ENCODE results near the gene RNF215.

RNF215 gene

DNA sequence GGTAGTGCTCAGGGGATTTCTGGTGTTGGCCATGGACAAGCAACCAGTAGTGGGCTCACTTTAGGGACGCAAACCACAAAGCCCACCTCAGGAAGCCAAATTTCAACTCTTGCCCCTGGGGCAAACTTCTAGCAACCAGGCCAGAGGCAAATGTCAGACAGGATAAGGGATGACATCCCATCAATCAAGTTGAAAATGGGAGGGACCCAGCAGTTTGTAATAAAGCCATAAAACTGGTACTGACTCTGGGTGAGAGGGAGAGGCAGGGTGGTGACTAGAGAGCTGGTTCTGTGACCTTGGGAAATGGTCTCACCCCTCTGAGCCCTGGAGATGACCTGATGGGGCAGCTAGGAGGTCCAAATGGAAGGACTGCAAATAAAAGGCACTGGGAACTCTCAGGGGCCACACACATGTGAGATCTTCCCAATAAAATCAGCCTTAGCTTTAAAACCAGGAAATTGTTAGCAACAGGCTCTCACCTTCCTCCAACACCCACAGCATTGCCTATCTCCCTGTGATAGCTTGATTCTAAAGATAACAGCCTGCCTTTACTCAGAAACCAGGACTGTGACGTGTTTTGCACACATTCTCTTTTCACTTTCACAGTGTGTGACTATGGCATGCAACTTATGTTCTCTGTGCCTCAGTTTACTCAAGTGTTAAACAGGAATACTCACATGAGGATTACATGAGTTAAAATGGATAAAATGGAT, 54.1 kb downstream of the RNF215 start:
- H3K27ac Mint-ChIP-seq, result peak overlapping the region; percentile 76
- peak; percentile 54 for DNase-seq (ENCODE audit: low spot score)
- no peaks in the 10 kb centered on the region for H3K27me3 Mint-ChIP-seq (ENCODE audit: low read depth)
- H3K4me1 Mint-ChIP-seq (ENCODE audit: low read depth), result peaks cover 35% of the 10 kb centered on the region
- peak overlapping the region; percentile 59 for H3K4me3 Mint-ChIP-seq
- H3K36me3 Mint-ChIP-seq (ENCODE audit: low read depth), result peaks cover 73% of the 10 kb centered on the region
- H3K9me3 Mint-ChIP-seq, result no peaks in the 10 kb centered on the region

DNA sequence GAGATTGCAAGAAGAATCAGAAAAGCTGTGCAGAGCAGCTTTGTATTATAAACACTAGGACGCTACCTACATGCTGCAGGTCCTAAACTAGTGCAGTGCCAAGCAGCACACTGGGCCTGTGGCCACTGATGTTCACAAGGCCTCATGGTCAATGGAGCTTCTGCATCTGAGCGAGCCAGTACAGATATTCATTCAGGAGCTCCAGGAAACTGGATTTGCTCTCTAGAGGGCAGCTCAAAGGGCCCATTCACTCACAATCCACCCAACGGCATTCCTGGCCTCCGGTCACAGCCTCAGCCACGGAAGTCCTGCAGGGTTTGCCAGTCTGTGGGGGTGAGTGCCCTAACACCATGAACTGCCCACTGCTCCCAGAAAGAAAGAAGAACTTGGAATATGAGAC, 54.7 kb downstream of the RNF215 start:
- DNase-seq (ENCODE audit: low spot score), result no peak
- H3K27me3 Mint-ChIP-seq (ENCODE audit: low read depth), result no peaks in the 10 kb centered on the region
- no peaks in the 10 kb centered on the region for H3K9me3 Mint-ChIP-seq
- peak overlapping the region; percentile 76 for H3K27ac Mint-ChIP-seq
- H3K4me3 Mint-ChIP-seq, result peak overlapping the region; percentile 61
- H3K36me3 Mint-ChIP-seq (ENCODE audit: low read depth), result peaks cover 67% of the 10 kb centered on the region
- H3K4me1 Mint-ChIP-seq (ENCODE audit: low read depth), result peaks cover 39% of the 10 kb centered on the region
